Activated naive CD4-positive, alpha-beta T cell treated with anti-CD3 and anti-CD28 coated beads, Interleukin-2, amount 10 ng/mL, durations not matched to agents 7 days and 5 days (primary cell): Measurements from ENCODE around the gene PACSIN1.

Experiments used
- CTCF ChIA-PET: fragments of 350-600 bp; sonication (Branson Sonifier 250); formaldehyde crosslinking; loops from one replicate; lab custom pipeline; 2021; ENCODE audit warnings: antibody characterized with exemption; lab: Charles Lee
- DNase-seq: peaks from one replicate; pipeline ENCODE4 v3.0.0-alpha.2; 2020
- H3K27ac Mint-ChIP-seq: one replicate; pipeline ENCODE4 v1.8.0; 2021; ENCODE audit warnings: mild to moderate bottlenecking, moderate library complexity, mixed read lengths
- H3K27me3 Mint-ChIP-seq: one replicate; pipeline ENCODE4 v1.8.0; 2021; ENCODE audit warnings: mild to moderate bottlenecking, mixed read lengths
- H3K36me3 Mint-ChIP-seq: one replicate; pipeline ENCODE4 v1.8.0; 2021; ENCODE audit warnings: mixed read lengths
- H3K4me1 Mint-ChIP-seq: one replicate; pipeline ENCODE4 v1.8.0; 2021; ENCODE audit warnings: mixed read lengths
- H3K4me3 Mint-ChIP-seq: one replicate; pipeline ENCODE4 v1.8.0; 2021; ENCODE audit warnings: mild to moderate bottlenecking, moderate library complexity, mixed read lengths
- H3K9me3 Mint-ChIP-seq: one replicate; pipeline ENCODE4 v1.8.0; 2021; ENCODE audit warnings: mixed read lengths

PACSIN1 gene

DNA sequence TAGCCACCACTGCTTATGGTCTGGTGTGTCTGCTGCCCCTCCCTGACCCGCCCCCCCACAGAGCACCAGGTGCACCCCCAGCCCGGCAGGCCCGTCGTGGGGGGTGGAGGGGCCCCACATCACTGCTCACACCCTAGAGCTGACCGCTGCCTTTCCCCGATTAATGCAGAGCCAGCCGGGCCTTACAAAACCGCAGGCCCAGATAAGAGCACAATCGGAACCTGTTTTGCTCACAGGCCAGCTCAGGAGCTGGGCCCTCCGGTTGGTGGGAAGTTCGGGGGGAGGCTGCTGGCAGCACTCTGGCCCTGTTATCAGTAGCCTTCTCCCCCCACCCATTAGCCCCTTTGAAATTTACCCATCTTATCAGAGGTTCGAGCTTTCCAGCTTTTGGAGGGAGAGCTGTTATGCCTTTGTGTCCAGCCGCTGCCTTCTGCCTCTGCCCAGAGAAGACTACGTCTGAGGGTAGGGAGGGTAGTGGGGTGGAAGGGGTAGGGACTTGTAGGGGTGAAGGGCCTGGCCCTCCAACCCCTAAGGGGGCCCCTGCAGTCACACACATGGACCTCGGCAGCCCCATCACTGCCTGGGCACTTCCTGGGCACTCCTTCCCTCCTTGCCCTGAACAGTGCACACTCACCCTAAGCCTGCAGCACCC, 97.1 kb downstream of the PACSIN1 start:
- CTCF ChIA-PET: no interaction called here
- Mint-ChIP-seq H3K36me3 (no peaks in the 10 kb centered on the region), H3K4me1 (no peaks in the 10 kb centered on the region), H3K27ac (no peak overlapping the region), H3K4me3 (no peak overlapping the region), H3K9me3 (no peaks in the 10 kb centered on the region), H3K27me3 (peaks cover 25% of the 10 kb centered on the region)
- DNase-seq: no peak

DNA sequence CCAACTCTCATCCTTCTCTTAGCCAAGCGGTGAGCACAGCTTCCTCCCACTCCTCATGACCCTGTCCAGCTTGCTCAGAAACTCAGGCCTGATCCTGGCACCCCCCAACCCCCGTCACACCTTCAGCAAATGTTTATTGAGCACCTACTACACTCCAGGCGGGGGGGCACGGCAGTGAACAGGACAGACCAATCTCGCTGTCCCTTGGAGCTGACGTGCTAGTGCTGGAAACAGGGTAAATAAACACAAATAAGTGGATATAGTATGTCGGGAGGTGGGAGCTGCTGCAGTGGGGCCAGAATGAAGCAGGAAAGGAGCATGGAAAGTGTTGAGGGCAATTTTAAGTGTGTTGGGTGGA, 97.6 kb downstream of the PACSIN1 start:
- H3K36me3 Mint-ChIP-seq: no peaks in the 10 kb centered on the region
- H3K27me3 Mint-ChIP-seq: peaks cover 25% of the 10 kb centered on the region
- H3K9me3 Mint-ChIP-seq: no peaks in the 10 kb centered on the region
- CTCF ChIA-PET: no interaction called here
- no peaks in the 10 kb centered on the region for H3K4me1 Mint-ChIP-seq
- DNase-seq: no peak
- no peak overlapping the region for H3K4me3 Mint-ChIP-seq
- H3K27ac Mint-ChIP-seq: no peak overlapping the region

DNA sequence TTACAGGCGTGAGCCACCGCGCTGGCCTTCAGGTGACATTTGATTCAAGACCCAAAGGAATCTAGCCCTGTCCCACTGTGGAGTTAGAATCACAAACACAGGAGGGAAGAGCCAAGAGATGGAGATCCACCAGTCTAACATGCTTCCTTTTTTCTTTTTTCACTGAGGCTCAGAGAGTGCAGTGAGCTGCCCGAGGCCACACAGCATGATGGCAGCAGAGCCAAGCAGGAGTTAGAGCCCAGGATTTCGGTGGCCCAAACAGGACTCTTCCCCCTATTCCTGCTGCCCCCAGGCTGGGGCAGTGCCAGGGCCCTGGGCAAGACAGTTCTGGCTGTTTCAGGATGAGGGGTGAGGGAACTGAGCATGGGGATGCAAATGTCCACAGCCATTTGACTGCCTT, 98.3 kb downstream of the PACSIN1 start:
- DNase-seq: no peak
- Mint-ChIP-seq H3K4me3 (no peak overlapping the region), H3K27me3 (peaks cover 30% of the 10 kb centered on the region), H3K9me3 (no peaks in the 10 kb centered on the region), H3K36me3 (no peaks in the 10 kb centered on the region), H3K4me1 (no peaks in the 10 kb centered on the region), H3K27ac (no peak overlapping the region)
- CTCF ChIA-PET: no interaction called here

DNA sequence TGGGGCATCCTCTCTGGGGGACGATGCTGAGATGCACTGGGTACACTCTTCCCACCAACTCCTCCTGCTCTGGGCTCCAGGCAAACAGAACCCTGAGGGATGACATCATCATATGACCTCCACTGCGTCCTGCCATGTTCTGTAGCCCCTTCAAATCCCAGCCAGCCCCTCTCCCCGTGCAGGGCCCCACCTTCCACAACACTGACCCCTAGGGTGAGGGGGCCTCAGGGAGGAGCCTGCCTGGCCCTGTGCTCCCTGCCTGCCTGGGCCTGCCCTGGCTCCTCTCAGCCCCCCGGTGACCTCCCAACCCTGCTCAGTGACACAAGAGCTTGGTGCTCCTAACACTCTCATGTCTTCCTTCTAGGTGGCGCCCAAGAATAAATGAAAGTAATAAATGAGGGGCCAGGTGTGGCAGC, 99.9 kb downstream of the PACSIN1 start:
- CTCF ChIA-PET: interaction anchor here (1.8 kb wide), 1 partner anchor 44 kb away, joined by 4 read pairs; no protein-coding TSS in a partner anchor

DNA sequence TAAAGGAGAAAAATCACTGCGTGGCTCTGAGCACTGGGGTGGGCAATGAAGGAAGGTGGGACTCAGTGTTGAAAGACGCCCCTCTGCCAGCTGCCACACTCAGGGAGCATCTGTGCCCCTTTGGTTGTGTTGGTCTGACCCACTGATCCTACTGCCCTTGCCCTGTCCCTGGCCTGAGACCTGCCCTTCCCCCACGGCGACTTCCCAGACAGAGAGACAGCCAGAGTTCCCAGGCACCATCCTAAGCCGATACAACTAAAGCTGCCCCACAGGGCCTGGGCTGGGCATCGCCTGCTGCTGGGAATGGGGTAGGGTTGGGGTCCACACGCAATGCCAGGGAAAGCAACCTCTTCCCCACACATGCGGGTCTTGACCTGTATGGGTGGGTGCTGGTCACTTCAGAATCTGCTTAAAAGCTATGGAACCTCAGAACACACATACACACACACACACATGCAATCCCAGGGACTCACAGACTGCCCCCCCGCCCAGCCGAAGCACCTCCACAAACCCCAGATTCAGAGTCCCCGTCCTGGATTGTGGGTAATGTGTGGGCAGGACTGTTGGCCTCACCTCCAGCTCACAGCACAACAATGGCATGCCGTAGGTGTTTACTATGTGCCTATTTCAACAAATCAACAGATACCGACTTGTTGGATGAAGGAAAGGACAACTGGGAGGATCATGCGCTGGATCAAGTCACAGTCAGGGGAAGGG, 101.1 kb downstream of the PACSIN1 start:
- CTCF ChIA-PET: interaction anchor here (1.8 kb wide), 1 partner anchor 42 kb away, joined by 4 read pairs; no protein-coding TSS in a partner anchor
- H3K9me3 Mint-ChIP-seq: no peaks in the 10 kb centered on the region
- no peak overlapping the region for H3K4me3 Mint-ChIP-seq
- no peak for DNase-seq
- no peaks in the 10 kb centered on the region for H3K36me3 Mint-ChIP-seq
- H3K4me1 Mint-ChIP-seq: no peaks in the 10 kb centered on the region
- H3K27me3 Mint-ChIP-seq: peaks cover 20% of the 10 kb centered on the region
- no peak overlapping the region for H3K27ac Mint-ChIP-seq

More for the DNA sequence above, 99.9 kb downstream of the PACSIN1 start:
- Mint-ChIP-seq H3K36me3 (no peaks in the 10 kb centered on the region), H3K9me3 (no peaks in the 10 kb centered on the region), H3K4me1 (no peaks in the 10 kb centered on the region), H3K27ac (no peak overlapping the region), H3K27me3 (peaks cover 20% of the 10 kb centered on the region), H3K4me3 (no peak overlapping the region)
- no peak for DNase-seq

DNA sequence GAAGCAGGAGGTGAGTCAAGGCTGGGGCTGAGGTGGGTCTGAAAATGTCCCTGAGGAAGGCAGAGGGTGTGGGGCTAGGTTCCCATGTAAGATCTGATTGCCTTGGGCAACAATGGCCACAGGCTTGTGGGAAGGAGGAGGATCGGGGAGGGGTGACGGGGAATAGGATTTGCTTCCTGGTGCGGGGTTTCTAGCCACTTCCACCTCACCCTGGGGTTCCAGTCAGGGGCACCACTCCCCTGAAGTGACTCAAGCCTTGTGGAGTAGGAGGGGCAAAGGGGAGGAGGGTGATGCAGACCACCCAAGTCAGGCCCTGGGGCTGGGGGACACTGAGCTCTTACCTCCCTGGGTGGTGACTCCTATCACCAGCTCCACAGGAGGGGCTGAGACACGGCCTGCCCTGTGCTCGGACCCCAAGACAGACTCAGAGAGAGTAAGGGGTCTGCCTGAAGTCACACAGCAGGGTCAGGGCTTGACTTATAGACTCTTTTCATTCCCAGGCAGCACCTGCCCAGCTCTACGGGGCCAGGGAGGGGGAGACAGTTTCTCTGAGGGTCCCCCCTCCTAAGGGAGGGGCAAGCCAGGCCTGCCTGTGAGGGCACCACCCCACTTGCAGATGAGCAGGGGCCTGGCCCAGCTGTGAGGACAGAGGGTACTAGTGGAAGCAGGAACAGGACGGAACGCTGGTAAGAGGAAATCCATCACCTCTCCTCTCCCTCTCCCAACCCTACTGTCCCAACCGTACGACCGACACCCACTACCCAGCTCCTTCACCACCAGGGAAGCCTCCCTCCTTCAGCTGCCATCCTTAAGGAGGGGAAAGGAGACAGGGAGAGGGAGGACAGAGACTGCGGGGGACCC, 102.7 kb downstream of the PACSIN1 start:
- Mint-ChIP-seq H3K36me3 (no peaks in the 10 kb centered on the region), H3K4me1 (no peaks in the 10 kb centered on the region), H3K4me3 (no peak overlapping the region), H3K27me3 (peaks cover 20% of the 10 kb centered on the region), H3K9me3 (no peaks in the 10 kb centered on the region), H3K27ac (no peak overlapping the region)
- CTCF ChIA-PET: interaction anchor here (1.9 kb wide), 1 partner anchor 41 kb away, joined by 8 read pairs; no protein-coding TSS in a partner anchor
- no peak for DNase-seq

DNA sequence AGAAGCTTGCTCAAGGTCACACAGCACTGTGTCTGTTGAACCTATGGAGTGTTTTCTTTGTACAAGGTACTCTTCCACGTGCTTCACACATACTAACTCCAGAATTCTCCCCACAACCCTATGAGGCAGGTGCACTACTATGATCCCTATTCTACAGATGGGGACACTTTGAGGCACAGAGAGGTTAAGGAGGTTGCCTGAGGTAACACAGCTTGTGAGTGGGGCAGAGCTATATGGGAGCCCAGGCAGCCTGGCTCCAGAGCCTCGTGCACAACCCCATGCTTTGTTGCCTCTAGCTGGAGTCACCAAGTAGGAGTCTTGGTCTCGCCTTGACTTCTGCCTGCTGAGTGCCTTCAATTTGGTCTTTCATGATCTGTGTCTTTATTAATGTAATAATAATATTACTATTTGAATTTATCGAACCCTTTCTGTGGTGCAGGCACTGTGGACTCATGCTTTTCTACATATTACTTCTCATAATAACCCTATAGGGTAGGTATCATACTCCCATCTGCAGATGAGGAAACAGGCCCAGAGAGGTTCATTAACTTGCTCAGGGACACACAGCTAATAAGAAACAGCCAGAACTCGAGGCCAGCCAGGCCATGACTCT, 103.6 kb downstream of the PACSIN1 start:
- H3K4me1 Mint-ChIP-seq: no peaks in the 10 kb centered on the region
- H3K36me3 Mint-ChIP-seq: no peaks in the 10 kb centered on the region
- DNase-seq: no peak
- no peak overlapping the region for H3K27ac Mint-ChIP-seq
- H3K27me3 Mint-ChIP-seq: peaks cover 16% of the 10 kb centered on the region
- CTCF ChIA-PET: interaction anchor here (0.6 to 1.9 kb wide), 3 partner anchors 40 to 226 kb away, joined by 3 to 8 read pairs (median 4); no protein-coding TSS in a partner anchor
- no peaks in the 10 kb centered on the region for H3K9me3 Mint-ChIP-seq
- no peak overlapping the region for H3K4me3 Mint-ChIP-seq

DNA sequence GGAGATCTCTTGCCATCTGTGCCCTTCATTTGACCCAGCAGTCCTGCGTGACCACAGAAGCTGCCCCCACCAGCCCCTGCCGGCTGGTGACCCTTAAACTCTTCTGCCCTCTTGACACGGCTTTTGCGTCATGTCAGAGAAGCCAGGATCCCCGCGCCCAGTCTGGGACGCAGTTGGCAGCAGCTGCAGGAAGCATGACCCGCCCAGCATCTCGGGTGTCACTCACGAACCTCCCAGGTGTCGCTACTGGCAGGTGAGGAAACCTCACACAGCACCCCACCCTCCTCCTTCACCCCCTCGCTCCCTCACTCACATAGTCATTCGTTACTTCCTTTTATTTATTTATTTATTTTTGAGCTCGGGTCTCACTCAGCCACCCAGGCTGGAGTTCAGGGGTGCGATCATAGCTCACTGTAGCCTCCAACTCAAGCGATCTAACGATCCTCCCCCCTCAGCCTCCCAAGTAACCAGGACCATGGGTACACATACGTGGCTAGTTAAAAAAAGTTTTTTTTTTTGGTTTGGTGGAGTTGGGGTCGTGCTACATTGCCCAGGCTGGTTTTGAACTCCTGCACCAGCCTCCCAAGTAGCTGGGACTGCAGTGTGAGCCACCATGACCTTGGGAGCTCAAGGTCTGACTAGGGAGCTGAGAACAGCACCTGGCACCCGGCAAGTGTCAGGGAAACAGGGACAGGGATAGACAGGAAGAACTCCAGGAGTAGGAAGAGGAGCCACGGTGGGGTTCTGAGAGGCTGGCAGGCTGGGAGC, 104.4 kb downstream of the PACSIN1 start:
- no peak for DNase-seq
- no peaks in the 10 kb centered on the region for H3K4me1 Mint-ChIP-seq
- CTCF ChIA-PET: interaction anchor here (1.0 to 1.9 kb wide), 2 partner anchors 39 to 110 kb away, joined by 3 to 8 read pairs; no protein-coding TSS in a partner anchor
- no peaks in the 10 kb centered on the region for H3K9me3 Mint-ChIP-seq
- H3K4me3 Mint-ChIP-seq: no peak overlapping the region
- peaks cover 12% of the 10 kb centered on the region for H3K27me3 Mint-ChIP-seq
- no peaks in the 10 kb centered on the region for H3K36me3 Mint-ChIP-seq
- no peak overlapping the region for H3K27ac Mint-ChIP-seq

DNA sequence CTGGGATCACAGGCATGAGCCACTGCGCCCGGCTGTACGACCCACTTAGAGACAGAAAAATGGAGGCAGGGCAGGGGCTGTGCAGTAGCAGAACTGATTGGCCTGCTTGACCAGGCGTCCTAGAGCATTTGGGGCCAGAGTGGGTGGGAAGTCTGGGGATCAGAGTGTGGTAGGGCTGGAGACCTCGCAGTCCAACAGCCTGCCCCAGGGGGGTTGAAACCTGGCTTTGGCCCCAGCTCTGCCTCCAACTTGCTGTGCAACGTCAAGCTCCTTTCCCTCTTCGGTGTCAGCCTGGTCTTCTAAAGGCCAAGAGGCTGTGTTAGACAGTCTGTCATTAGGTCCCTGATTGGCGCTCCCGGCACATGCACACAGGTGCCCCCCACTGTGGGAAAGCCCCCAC, 105.5 kb downstream of the PACSIN1 start:
- Mint-ChIP-seq H3K4me3 (no peak overlapping the region), H3K27ac (no peak overlapping the region), H3K27me3 (peaks cover 8% of the 10 kb centered on the region), H3K36me3 (no peaks in the 10 kb centered on the region), H3K4me1 (peaks cover 2% of the 10 kb centered on the region), H3K9me3 (no peaks in the 10 kb centered on the region)
- no peak for DNase-seq
- CTCF ChIA-PET: no interaction called here

DNA sequence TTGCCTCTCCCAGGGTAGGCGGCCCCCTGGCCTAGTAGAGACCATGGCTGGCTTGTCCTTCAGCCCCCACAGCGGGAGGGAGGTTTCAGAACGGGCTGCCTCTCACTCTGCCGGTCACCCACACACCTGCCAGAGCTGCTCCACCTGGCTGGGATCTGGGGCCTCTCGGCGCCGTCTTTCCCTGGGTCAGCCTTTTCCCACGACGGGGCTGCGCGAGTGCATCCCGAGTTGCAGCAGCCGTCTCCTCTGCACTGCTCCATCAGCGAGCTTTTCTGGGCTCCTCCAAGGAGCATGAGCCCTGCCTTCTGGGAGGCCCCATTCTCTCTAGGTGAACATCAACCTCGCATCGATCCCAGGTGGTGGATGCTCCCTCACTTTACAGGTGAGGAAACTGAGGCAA, 106.1 kb downstream of the PACSIN1 start:
- no peak for DNase-seq
- Mint-ChIP-seq H3K36me3 (no peaks in the 10 kb centered on the region), H3K27me3 (peaks cover 8% of the 10 kb centered on the region), H3K4me1 (peaks cover 4% of the 10 kb centered on the region), H3K27ac (no peak overlapping the region), H3K9me3 (no peaks in the 10 kb centered on the region), H3K4me3 (no peak overlapping the region)
- CTCF ChIA-PET: no interaction called here

DNA sequence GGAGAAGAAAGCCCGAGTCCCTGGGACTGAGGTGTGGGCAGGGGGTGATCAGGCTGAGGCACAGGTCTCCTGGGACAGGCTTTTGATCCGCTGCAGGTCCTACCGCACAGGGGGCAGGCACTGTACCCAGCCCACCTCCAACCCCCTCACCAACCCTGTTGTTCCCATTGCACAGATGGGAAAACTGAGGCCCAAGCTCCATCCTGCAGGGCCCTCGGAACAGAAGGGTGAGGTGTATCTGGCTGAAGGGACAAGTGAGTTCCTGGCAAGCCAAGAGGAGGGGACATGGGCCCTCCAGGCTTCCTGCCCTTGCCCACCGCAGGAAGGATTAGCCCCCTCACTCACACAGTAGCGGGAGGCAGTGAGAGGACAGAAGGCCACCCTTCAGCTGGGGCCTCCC, 106.7 kb downstream of the PACSIN1 start:
- H3K4me3 Mint-ChIP-seq: no peak overlapping the region
- H3K9me3 Mint-ChIP-seq: no peaks in the 10 kb centered on the region
- CTCF ChIA-PET: no interaction called here
- H3K27me3 Mint-ChIP-seq: peaks cover 8% of the 10 kb centered on the region
- H3K27ac Mint-ChIP-seq: no peak overlapping the region
- no peak for DNase-seq
- peaks cover 4% of the 10 kb centered on the region for H3K4me1 Mint-ChIP-seq
- H3K36me3 Mint-ChIP-seq: no peaks in the 10 kb centered on the region

DNA sequence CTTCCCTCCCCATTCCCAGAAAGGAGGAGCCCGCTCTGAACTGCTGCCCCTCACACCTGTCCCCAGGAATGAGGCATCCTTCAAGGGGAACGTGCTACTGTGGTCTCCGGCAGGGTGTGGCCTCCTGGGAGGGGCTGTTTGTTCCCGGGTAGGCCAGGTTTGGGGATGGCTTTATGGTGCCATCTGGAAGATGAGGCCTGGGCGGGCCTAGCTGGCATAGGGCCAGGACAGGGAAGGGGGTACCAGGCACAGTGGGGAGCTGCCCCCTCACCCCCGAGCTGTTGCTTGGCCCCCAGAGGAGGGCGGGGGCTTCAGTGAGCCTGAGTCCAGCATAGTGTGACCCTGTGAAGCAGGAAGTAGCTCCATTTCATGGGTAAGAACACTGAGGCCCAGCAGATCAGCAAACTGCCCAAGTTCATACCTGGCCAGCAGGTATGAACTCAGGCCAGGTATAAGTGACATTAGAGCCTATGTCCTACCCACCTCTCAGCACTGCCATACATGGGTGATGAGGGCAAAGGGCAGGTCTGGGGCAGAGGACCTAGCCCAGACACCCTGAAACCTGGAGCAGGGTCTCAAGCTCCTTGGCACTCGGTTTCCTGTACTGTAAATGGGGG, 107.8 kb downstream of the PACSIN1 start:
- Mint-ChIP-seq H3K9me3 (no peaks in the 10 kb centered on the region), H3K4me1 (peaks cover 4% of the 10 kb centered on the region), H3K36me3 (no peaks in the 10 kb centered on the region), H3K27me3 (peaks cover 6% of the 10 kb centered on the region), H3K4me3 (no peak overlapping the region), H3K27ac (peak overlapping the region; percentile 11)
- CTCF ChIA-PET: interaction anchor here (0.5 to 1.1 kb wide), 3 partner anchors 24 to 575 kb away, joined by 3 to 4 read pairs (median 3); no protein-coding TSS in a partner anchor
- DNase-seq: no peak
